ENCODE data around the gene SAMD8.

GRCh38 chr10:75062506-75063299, 48.8 kb upstream of the SAMD8 start:
- TF ChIP-seq CTCF (IDR thresholded peaks at IDR 0.05; ENCODE audit: insufficient read depth, low read length) = no peak
- no peak for TF ChIP-seq REST (IDR thresholded peaks at IDR 0.05; ENCODE audit: insufficient replicate concordance, low read depth)
- TF ChIP-seq POLR2AphosphoS5 (IDR thresholded peaks at IDR 0.05; ENCODE audit: low read depth) = no peak
- TF ChIP-seq SPI1 (IDR thresholded peaks at IDR 0.05; ENCODE audit: borderline replicate concordance, low read depth) = no peak
- TF ChIP-seq GABPA (IDR thresholded peaks at IDR 0.05; ENCODE audit: low read depth) = no peak
